ENCODE data around the gene TEX51. TPM values are rescaled to one million over a fixed set of nuclear protein-coding genes. Genes with fewer than 3 reads are reported as not detected.

The TEX51 gene
- total RNA-seq, 2 experiments from 2014 or later = not detected

GRCh38 chr2:126945118-126945517, 46.4 kb downstream of the TEX51 start:
- DNase-seq = no peak
- H3K36me3 Mint-ChIP-seq = no peaks in the 10 kb centered on the region
- H3K9me3 Mint-ChIP-seq (ENCODE audit: low read depth) = no peaks in the 10 kb centered on the region
- no peaks in the 10 kb centered on the region for H3K4me1 Mint-ChIP-seq
- H3K27me3 Mint-ChIP-seq = peaks cover 5% of the 10 kb centered on the region
- no peak for ATAC-seq
- H3K27ac Mint-ChIP-seq = no peak overlapping the region
- CTCF ChIA-PET = no interaction called here
- H3K4me3 Mint-ChIP-seq = no peak overlapping the region

GRCh38 chr2:126946318-126947102, 47.8 kb downstream of the TEX51 start:
- no peaks in the 10 kb centered on the region for H3K36me3 Mint-ChIP-seq
- H3K4me3 Mint-ChIP-seq = no peak overlapping the region
- H3K27me3 Mint-ChIP-seq = peaks cover 5% of the 10 kb centered on the region
- no peaks in the 10 kb centered on the region for H3K9me3 Mint-ChIP-seq (ENCODE audit: low read depth)
- CTCF ChIA-PET = no interaction called here
- DNase-seq = no peak
- H3K4me1 Mint-ChIP-seq = no peaks in the 10 kb centered on the region
- H3K27ac Mint-ChIP-seq = no peak overlapping the region
- no peak for ATAC-seq

- Mint-ChIP-seq H3K36me3 (no peaks in the 10 kb centered on the region), H3K27ac (no peak overlapping the region), H3K4me1 (no peaks in the 10 kb centered on the region), H3K9me3 (ENCODE audit: low read depth) (no peaks in the 10 kb centered on the region), H3K4me3 (no peak overlapping the region), H3K27me3 (peaks cover 5% of the 10 kb centered on the region)
- ATAC-seq (no peak), DNase-seq (no peak)
- CTCF ChIA-PET = no interaction called here
Observed at GRCh38 chr2:126947103-126947429, 48.4 kb downstream of the TEX51 start.

- H3K9me3 Mint-ChIP-seq (ENCODE audit: low read depth) = no peaks in the 10 kb centered on the region
- no peak overlapping the region for H3K27ac Mint-ChIP-seq
- ATAC-seq = no peak
- H3K27me3 Mint-ChIP-seq = peaks cover 11% of the 10 kb centered on the region
- H3K36me3 Mint-ChIP-seq = no peaks in the 10 kb centered on the region
- H3K4me3 Mint-ChIP-seq = no peak overlapping the region
- CTCF ChIA-PET = interaction anchor here (0.6 kb wide), 1 partner anchor 22 kb away, joined by 3 read pairs; no protein-coding TSS in a partner anchor
- no peak for DNase-seq
- H3K4me1 Mint-ChIP-seq = no peaks in the 10 kb centered on the region
Observed at GRCh38 chr2:126949775-126950174, 51.1 kb downstream of the TEX51 start.

GRCh38 chr2:126950504-126950903, 51.8 kb downstream of the TEX51 start:
- no peaks in the 10 kb centered on the region for H3K4me1 Mint-ChIP-seq
- no peak for DNase-seq
- no peaks in the 10 kb centered on the region for H3K9me3 Mint-ChIP-seq (ENCODE audit: low read depth)
- ATAC-seq = no peak
- H3K4me3 Mint-ChIP-seq = no peak overlapping the region
- H3K27me3 Mint-ChIP-seq = peaks cover 12% of the 10 kb centered on the region
- CTCF ChIA-PET = no interaction called here
- H3K27ac Mint-ChIP-seq = no peak overlapping the region
- H3K36me3 Mint-ChIP-seq = no peaks in the 10 kb centered on the region

Other genes with a start within 250 kb of the TEX51 start
- 10 to 100 TPM; 87.6 to 99.8 TPM for gene GYPC, start 242.7 kb upstream of the TEX51 start, total RNA-seq
- 100 to 1,000 TPM; 105 to 152 TPM for gene BIN1, start 208.3 kb downstream of the TEX51 start, total RNA-seq

All from activated CD8-positive, alpha-beta memory T cell treated with anti-CD3 and anti-CD28 coated beads, Interleukin-2, amount 10 ng/mL, durations not matched to agents 7 days and 5 days (primary cell).